Fibroblast of pulmonary artery (primary cell): ENCODE data around the gene BPIFB3.

Experiments
- DNase-seq: peaks from one replicate; pipeline ENCODE4 v3.0.0-alpha.2; 2010; ENCODE audit warnings: low read depth
- H3K4me3 ChIP-seq: replicated peaks from 2 replicates; pipeline ENCODE4 v1.5.1; 2011; ENCODE audit warnings: low read depth, mild to moderate bottlenecking, control low read depth, low read length, moderate library complexity
- TF ChIP-seq, protein P1 (sequence below): IDR thresholded peaks from 2 replicates; pipeline ENCODE4 v1.5.1; 2011; ENCODE audit warnings: mild to moderate bottlenecking, control low read depth, low read length, inconsistent platforms; ENCODE audit errors: missing control alignments

Gene BPIFB3

DNA sequence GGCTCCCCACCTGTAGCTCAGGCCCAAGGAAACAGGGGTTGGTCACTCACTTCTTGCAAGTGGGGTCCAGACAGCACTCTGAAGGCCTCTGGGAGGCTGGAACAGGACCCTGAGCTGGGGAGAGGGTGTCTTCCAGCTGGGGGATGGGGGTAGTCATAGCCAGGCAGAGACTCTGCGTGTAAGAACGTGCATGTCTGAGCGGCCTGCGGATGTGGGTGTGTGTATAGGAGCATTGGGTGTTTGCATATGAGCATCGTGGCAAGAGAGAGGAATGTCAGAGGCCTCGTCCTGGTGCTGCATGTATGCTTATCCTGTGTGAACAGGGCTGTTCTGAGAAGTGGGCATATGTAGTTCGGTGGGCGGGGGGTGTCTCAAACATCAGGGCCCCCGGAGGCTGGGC lies 12.1 kb downstream of the BPIFB3 start:
- no peak for DNase-seq
- TF ChIP-seq, protein P1, sequence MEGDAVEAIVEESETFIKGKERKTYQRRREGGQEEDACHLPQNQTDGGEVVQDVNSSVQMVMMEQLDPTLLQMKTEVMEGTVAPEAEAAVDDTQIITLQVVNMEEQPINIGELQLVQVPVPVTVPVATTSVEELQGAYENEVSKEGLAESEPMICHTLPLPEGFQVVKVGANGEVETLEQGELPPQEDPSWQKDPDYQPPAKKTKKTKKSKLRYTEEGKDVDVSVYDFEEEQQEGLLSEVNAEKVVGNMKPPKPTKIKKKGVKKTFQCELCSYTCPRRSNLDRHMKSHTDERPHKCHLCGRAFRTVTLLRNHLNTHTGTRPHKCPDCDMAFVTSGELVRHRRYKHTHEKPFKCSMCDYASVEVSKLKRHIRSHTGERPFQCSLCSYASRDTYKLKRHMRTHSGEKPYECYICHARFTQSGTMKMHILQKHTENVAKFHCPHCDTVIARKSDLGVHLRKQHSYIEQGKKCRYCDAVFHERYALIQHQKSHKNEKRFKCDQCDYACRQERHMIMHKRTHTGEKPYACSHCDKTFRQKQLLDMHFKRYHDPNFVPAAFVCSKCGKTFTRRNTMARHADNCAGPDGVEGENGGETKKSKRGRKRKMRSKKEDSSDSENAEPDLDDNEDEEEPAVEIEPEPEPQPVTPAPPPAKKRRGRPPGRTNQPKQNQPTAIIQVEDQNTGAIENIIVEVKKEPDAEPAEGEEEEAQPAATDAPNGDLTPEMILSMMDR: no peak
- H3K4me3 ChIP-seq: no peak overlapping the region

DNA sequence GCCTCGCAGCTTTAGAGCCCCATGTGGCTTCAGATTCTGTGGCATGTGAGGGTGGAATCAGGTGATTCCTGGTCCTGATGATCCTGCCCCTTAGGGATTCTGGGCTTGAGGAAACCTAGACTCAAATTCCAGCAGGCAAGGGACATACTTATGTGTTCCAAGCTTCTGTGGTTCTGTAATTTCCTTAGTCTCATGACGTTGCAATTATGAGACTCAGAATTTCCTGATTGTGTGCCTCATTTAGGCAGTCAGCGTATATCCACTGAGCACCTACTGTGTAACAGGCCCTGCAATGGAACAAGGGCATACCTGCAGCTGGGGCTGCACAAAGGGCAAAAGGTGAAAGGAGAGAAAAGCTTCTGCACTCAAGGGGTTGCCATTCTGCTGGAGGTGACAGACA lies 14.1 kb downstream of the BPIFB3 start:
- TF ChIP-seq, protein P1: no peak
- H3K4me3 ChIP-seq: no peak overlapping the region
- DNase-seq: no peak

DNA sequence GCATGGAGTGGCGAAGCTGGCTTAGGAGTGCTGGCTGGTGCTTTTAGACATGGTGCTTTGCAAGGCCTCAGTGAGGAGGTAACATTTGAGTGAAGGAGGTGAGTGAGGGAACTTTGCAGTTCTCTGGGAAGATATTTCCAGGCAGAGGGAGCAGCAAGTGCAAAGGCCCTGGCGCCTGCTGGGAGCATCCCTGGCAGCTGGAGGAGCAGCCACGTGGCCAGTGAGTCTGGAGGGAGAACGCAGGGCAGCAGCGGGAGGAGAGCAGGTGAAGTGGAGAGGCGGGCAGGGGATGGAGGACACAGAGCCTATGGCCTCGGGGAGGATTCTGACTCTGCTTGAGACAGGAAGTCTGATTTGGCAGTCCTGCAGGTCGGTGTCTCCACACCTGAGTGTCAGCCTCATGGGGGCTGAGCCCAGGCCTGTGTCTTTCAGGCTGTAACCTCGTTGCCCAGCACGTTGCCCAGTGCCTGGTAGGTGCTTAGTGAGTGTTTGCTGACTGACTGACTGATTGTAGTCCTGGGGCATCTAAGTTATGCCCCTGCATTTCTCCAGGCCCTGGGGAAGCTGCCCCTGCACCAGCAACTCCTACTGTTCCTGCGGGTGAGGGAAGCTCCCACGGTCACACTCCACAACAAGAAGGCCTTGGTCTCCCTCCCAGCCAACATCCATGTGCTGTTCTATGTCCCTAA lies 14.7 kb downstream of the BPIFB3 start:
- no peak overlapping the region for H3K4me3 ChIP-seq
- DNase-seq: no peak
- TF ChIP-seq, protein P1: no peak

DNA sequence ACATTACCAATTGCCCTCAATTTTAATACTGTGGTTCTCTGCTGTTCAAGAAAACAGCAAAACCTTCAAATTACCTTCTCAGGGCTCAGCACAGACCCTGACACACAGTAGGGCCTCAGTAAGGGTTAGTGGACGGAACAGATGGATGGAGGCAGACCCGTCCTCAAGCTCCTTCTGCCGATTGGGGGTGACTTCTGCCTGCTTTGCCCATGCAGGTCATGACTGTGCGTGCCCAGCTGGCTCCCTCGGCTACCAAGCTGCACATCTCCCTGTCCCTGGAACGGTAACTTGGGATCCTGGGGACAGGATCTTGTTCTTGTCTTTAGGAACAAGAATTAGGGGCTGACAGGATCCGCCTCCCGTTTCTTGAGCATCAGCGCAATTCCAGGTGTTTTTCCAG lies 16.0 kb downstream of the BPIFB3 start:
- no peak overlapping the region for H3K4me3 ChIP-seq
- TF ChIP-seq, protein P1: no peak
- DNase-seq: no peak

DNA sequence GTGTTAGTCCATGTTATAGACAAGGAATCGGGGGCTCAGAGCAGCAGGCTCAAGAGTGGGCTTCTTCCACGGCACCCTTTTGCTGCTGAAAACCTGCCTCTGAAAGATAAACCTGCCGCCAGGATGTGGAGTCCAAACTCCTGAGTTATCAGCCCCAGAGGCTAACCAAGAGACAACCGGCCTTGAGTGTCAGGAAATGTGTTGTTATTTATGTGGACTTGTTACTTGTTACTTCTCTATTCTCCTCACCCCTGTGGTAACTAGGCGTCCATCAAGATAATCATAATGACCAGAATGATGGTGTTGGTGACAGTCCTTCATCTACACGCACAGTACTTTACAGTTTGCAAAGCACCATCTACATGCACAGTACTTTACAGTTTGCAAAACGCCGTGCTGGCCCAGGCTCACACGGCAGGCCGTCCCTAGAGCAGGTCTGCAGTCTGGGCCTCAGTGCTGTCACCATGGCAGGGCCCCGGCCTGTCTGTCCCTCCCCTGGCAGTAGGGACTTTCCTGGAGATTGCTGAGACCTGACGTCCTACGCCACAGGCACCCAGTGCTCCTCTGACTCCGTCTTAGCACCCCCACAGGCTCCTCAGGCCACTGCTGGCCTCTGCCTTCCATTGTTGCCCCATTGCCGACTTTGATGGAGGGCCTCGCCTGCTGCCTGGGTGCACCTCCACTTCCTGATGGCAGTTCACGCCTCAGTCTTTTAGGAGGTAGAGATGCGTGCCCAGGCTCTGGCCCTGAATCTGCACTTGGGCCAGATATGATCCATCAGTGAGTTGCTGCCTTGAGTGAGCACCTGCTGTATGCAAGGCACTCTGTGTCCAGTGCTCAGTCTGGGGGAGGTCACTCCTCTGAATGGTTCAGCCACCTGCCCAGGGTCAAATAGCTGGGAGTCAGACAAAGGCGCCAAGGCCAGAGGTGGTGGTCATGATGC lies 16.7 kb downstream of the BPIFB3 start:
- H3K4me3 ChIP-seq: no peak overlapping the region
- no peak for DNase-seq
- TF ChIP-seq, protein P1: no peak

DNA sequence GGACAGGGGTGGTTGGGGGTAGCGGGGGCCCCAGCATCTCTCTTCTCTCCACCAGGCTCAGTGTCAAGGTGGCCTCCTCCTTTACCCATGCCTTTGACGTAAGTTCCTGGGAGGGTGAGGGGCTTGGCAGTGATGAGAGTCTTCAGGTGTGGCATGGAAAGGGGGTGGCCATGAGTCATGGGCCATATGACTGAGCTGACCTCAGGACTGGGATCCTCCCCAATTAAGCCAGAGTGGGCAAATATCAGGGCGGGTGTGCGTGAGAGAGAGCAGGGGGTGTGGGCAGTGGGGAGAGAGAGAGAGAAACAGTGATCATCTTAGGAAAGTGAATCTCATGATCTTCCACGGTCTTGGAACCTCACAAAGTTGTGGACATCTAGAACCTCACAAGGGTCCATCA lies 17.5 kb downstream of the BPIFB3 start:
- no peak for DNase-seq
- no peak overlapping the region for H3K4me3 ChIP-seq
- TF ChIP-seq, protein P1: no peak

DNA sequence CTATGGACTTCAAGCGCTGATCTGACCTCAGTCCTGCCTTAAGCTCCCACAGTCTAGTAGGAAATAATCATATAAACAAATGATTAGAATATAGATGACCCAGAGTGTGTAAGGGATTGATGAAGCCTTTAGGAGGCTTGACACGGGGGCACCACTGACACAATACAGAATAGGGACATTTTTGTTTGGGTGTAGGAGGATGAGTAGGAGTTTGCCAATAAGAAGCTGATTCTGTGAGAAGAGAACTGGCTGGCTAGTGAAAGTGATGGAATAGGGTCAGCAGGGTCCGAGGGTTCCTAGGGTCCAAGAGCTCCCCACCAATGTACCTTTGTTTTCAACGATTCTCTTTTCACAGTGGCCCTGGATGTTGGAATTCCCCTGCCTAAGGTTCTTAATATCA lies 18.7 kb downstream of the BPIFB3 start:
- TF ChIP-seq, protein P1: no peak

More for the DNA sequence above, 18.7 kb downstream of the BPIFB3 start:
- no peak overlapping the region for H3K4me3 ChIP-seq
- DNase-seq: no peak
